Neural cell (in vitro differentiated cells): ENCODE data around the gene FGGY. TPM values are rescaled to one million over a fixed set of nuclear protein-coding genes. Genes with fewer than 3 reads are reported as not detected.

Source experiments
- H2AFZ ChIP-seq: fragments of 200-600, 300-800 bp; sonication (generic), shearing (Covaris generic); 2 replicates; pipeline ENCODE4 v1.6.0; 2014; ENCODE audit warnings: low read depth, mild to moderate bottlenecking, antibody characterized with exemption, low read length, moderate library complexity
- H3F3A ChIP-seq: fragments of 200-600 bp; shearing (Covaris generic); 2 replicates; pipeline ENCODE4 v1.6.1; 2016; ENCODE audit warnings: mild to moderate bottlenecking, moderate library complexity, mixed read lengths, antibody characterized with exemption, low read length; ENCODE audit not compliant: insufficient read depth, poor library complexity, severe bottlenecking
- H3K27ac ChIP-seq: fragments of 200-600, 300-800 bp; sonication (generic), shearing (Covaris generic); 2 replicates; pipeline ENCODE4 v1.5.1; 2014; ENCODE audit warnings: mild to moderate bottlenecking, low read length, moderate library complexity
- H3K27me3 ChIP-seq: fragments of 300-800, 200-600 bp; sonication (generic), shearing (Covaris generic); 2 replicates; pipeline ENCODE4 v1.6.0; 2014; ENCODE audit warnings: mild to moderate bottlenecking, low read depth, low read length, moderate library complexity; ENCODE audit not compliant: insufficient read depth
- H3K36me3 ChIP-seq: fragments of 300-800, 200-600 bp; sonication (generic), shearing (Covaris generic); 2 replicates; pipeline ENCODE4 v1.5.1; 2014; ENCODE audit warnings: mild to moderate bottlenecking, antibody characterized with exemption, low read length, moderate library complexity; ENCODE audit not compliant: insufficient read depth
- H3K4me2 ChIP-seq: fragments of 300-800, 200-600 bp; sonication (generic), shearing (Covaris generic); 2 replicates; pipeline ENCODE4 v1.6.0; 2014; ENCODE audit warnings: mild to moderate bottlenecking, low read length
- H3K4me3 ChIP-seq: fragments of 300-800, 200-600 bp; sonication (generic), shearing (Covaris generic); 2 replicates; pipeline ENCODE4 v1.5.1; 2014; ENCODE audit warnings: mild to moderate bottlenecking, low read length, moderate library complexity
- H3K79me2 ChIP-seq: fragments of 200-600 bp; shearing (Covaris generic); replicated peaks from 2 replicates; pipeline ENCODE4 v1.6.0; 2014; ENCODE audit warnings: mild to moderate bottlenecking, low read length, moderate library complexity; ENCODE audit not compliant: insufficient read depth
- H3K9ac ChIP-seq: fragments of 300-800, 200-600 bp; sonication (generic), shearing (Covaris generic); 2 replicates; pipeline ENCODE4 v1.6.1; 2016; ENCODE audit warnings: mild to moderate bottlenecking, low read length, mixed read lengths
- H3K9me2 ChIP-seq: fragments of 200-600 bp; shearing (Covaris generic); 2 replicates; pipeline ENCODE4 v1.6.1; 2016; ENCODE audit warnings: mild to moderate bottlenecking, low read length, mixed read lengths; ENCODE audit not compliant: insufficient read depth
- H3K9me3 ChIP-seq: fragments of 200-600, 300-800 bp; sonication (generic), shearing (Covaris generic); 2 replicates; pipeline ENCODE4 v1.6.1; 2016; ENCODE audit warnings: mild to moderate bottlenecking, mixed run types, low read length, moderate library complexity, mixed read lengths
- H4K20me1 ChIP-seq: fragments of 200-600 bp; shearing (Covaris generic); 2 replicates; pipeline ENCODE4 v1.6.1; 2016; ENCODE audit warnings: mild to moderate bottlenecking, mixed run types; ENCODE audit not compliant: insufficient read depth
- CTCF ChIP-seq: fragments of 450-650 bp; IDR thresholded peaks from 2 replicates; pipeline ENCODE4 v1.5.1; 2014; ENCODE audit warnings: antibody characterized with exemption, mild to moderate bottlenecking, moderate library complexity; ENCODE audit not compliant: poor library complexity, severe bottlenecking
- EP300 ChIP-seq: fragments of 450-650 bp; conservative IDR thresholded peaks from 2 replicates; pipeline ENCODE4 v1.6.1; 2014; ENCODE audit warnings: antibody characterized with exemption, mild to moderate bottlenecking, moderate library complexity; ENCODE audit not compliant: poor library complexity, severe bottlenecking
- EZH2 ChIP-seq: fragments of 200-600, 300-800 bp; shearing (Covaris generic), sonication (generic); IDR thresholded peaks from 2 replicates; pipeline ENCODE4 v1.6.1; 2014; ENCODE audit warnings: antibody characterized with exemption, low read length, borderline replicate concordance, mild to moderate bottlenecking; ENCODE audit not compliant: insufficient read depth, poor library complexity, severe bottlenecking
- MXI1 ChIP-seq: fragments of 450-650 bp; conservative IDR thresholded peaks from 2 replicates; pipeline ENCODE4 v1.6.1; 2014; ENCODE audit warnings: antibody characterized with exemption, mild to moderate bottlenecking; ENCODE audit not compliant: poor library complexity, severe bottlenecking
- POLR2AphosphoS5 ChIP-seq: IDR thresholded peaks from 2 replicates; pipeline ENCODE4 v1.6.1; 2012
- REST ChIP-seq: IDR thresholded peaks from 2 replicates; pipeline ENCODE4 v1.6.1; 2012; ENCODE audit warnings: borderline replicate concordance
- SMC3 ChIP-seq: fragments of 450-650 bp; conservative IDR thresholded peaks from 2 replicates; pipeline ENCODE4 v1.6.1; 2014; ENCODE audit warnings: antibody characterized with exemption, mild to moderate bottlenecking, moderate library complexity; ENCODE audit not compliant: poor library complexity
- TAF1 ChIP-seq: IDR thresholded peaks from 2 replicates; pipeline ENCODE4 v1.6.1; 2012; ENCODE audit warnings: low read depth
- polyA plus RNA-seq: library from polyadenylated mRNA; depleted of rRNA; stranded (reverse); fragments of >200 nt; gene quantifications from 2 replicates; pipeline ENCODE4 v1.2.3, GENCODE V29; 2014

FGGY gene
- polyA plus RNA-seq, 1 donor from 2014 or later, result 7.4 TPM

GRCh38 chr1:59302871-59303270 is 6.0 kb downstream of the FGGY start:
- Histone ChIP-seq H3K27me3 (no peaks in the 10 kb centered on the region), H3K4me3 (no peak overlapping the region), H3K4me2 (no peak overlapping the region), H3K9me3 (no peaks in the 10 kb centered on the region), H3K9me2 (no peaks in the 10 kb centered on the region), H3F3A (no peaks in the 10 kb centered on the region), H4K20me1 (no peaks in the 10 kb centered on the region), H3K36me3 (no peaks in the 10 kb centered on the region), H3K9ac (no peak overlapping the region), H3K79me2 (no peaks in the 10 kb centered on the region), H3K27ac (no peak overlapping the region), H2AFZ (no peak overlapping the region)
- TF ChIP-seq TAF1 (no peak), EP300 (no peak), REST (no peak), CTCF (no peak), SMC3 (no peak), MXI1 (no peak)

- Histone ChIP-seq H3K9ac (no peak overlapping the region), H3K79me2 (no peaks in the 10 kb centered on the region), H3K9me3 (no peaks in the 10 kb centered on the region), H3K36me3 (no peaks in the 10 kb centered on the region), H3K9me2 (no peaks in the 10 kb centered on the region), H3F3A (no peaks in the 10 kb centered on the region), H3K4me2 (no peak overlapping the region), H3K4me3 (no peak overlapping the region), H4K20me1 (no peaks in the 10 kb centered on the region), H3K27ac (no peak overlapping the region), H3K27me3 (no peaks in the 10 kb centered on the region), H2AFZ (no peak overlapping the region)
- TF ChIP-seq MXI1, result no peak
- TF ChIP-seq SMC3, result no peak
- no peak for TF ChIP-seq POLR2AphosphoS5
- TF ChIP-seq REST, result no peak
- no peak for TF ChIP-seq TAF1
- TF ChIP-seq CTCF, result no peak
- TF ChIP-seq EZH2, result no peak
These were observed 8.3 kb downstream of the FGGY start for GRCh38 chr1:59305188-59305587.
